ENCODE measurements around the gene PHC2. TPM values are rescaled to one million over a fixed set of nuclear protein-coding genes. Genes with fewer than 3 reads are reported as not detected.

The PHC2 gene
- polyA plus RNA-seq, 1 donor (not counting 4 experiments of a cell fraction or from before 2014, with no cell fraction given), result 51.7 TPM

GRCh38 chr1:33443080-33443704 is 12.3 kb upstream of the PHC2 start:
- H3K79me2 ChIP-seq (ENCODE audit: control insufficient read depth, insufficient read depth, low read length), result no peaks in the 10 kb centered on the region
- H3K27ac ChIP-seq (ENCODE audit: control insufficient read depth, insufficient read depth, low read length), result no peak overlapping the region
- peaks cover 56% of the 10 kb centered on the region for H3K4me1 ChIP-seq (ENCODE audit: control insufficient read depth, extremely low read depth, insufficient read depth, low read length)
- no peak for DNase-seq (ENCODE audit: low read depth, low spot score)
- no peaks in the 10 kb centered on the region for H3K9me3 ChIP-seq (ENCODE audit: control insufficient read depth, low read depth, low read length)
- no peaks in the 10 kb centered on the region for H3K9me1 ChIP-seq (ENCODE audit: control insufficient read depth, extremely low read depth, insufficient read depth, low read length)
- H3K4me2 ChIP-seq (ENCODE audit: control insufficient read depth, extremely low read depth, insufficient read depth, low read depth, low read length), result no peak overlapping the region
- no peak overlapping the region for H3K4me3 ChIP-seq (ENCODE audit: control insufficient read depth in 2 of 3, extremely low read depth in 1 of 3, insufficient read depth in 2 of 3, low read depth in 1 of 3, low read length in 3 of 3)
- TF ChIP-seq EZH2 (IDR thresholded peaks at IDR 0.05; ENCODE audit: low read length), result no peak
- TF ChIP-seq CTCF (optimal IDR thresholded peaks at IDR 0.05 in 1 of 3, IDR thresholded peaks at IDR 0.05 in 1 of 3, conservative IDR thresholded peaks at IDR 0.05 in 1 of 3; ENCODE audit: extremely low read depth in 1 of 3, insufficient read depth in 2 of 3, low read length in 3 of 3), result no peak
- dilution Hi-C loops (cut with MboI; ENCODE audit: extremely low pct_ligation_motif_present, low sequenced_read_pairs), result no loop called here
- H3K36me3 ChIP-seq (ENCODE audit: control insufficient read depth in 2 of 2, extremely low read depth in 1 of 2, insufficient read depth in 2 of 2, low read length in 2 of 2), result no peaks in the 10 kb centered on the region
- H3K27me3 ChIP-seq (ENCODE audit: control insufficient read depth, extremely low read depth, insufficient read depth, low read length), result no peaks in the 10 kb centered on the region
- no peaks in the 10 kb centered on the region for H4K20me1 ChIP-seq (ENCODE audit: control insufficient read depth, extremely low read depth, insufficient read depth, low read length)
- peak overlapping the region; percentile 4 for H2AFZ ChIP-seq (ENCODE audit: control insufficient read depth, low read length)
- peak; percentile 74 for FAIRE-seq
- H3K9ac ChIP-seq (ENCODE audit: control insufficient read depth, extremely low read depth, insufficient read depth, low read length), result no peak overlapping the region

- TF ChIP-seq CTCF (optimal IDR thresholded peaks at IDR 0.05 in 1 of 3, IDR thresholded peaks at IDR 0.05 in 1 of 3, conservative IDR thresholded peaks at IDR 0.05 in 1 of 3; ENCODE audit: extremely low read depth in 1 of 3, insufficient read depth in 2 of 3, low read length in 3 of 3) (no peak), EZH2 (IDR thresholded peaks at IDR 0.05; ENCODE audit: low read length) (no peak)
- DNase-seq (ENCODE audit: low read depth, low spot score) (no peak), FAIRE-seq (peak; percentile 66)
- Histone ChIP-seq H3K36me3 (ENCODE audit: control insufficient read depth in 2 of 2, extremely low read depth in 1 of 2, insufficient read depth in 2 of 2, low read length in 2 of 2) (no peaks in the 10 kb centered on the region), H3K27ac (ENCODE audit: control insufficient read depth, insufficient read depth, low read length) (no peak overlapping the region), H3K4me1 (ENCODE audit: control insufficient read depth, extremely low read depth, insufficient read depth, low read length) (peaks cover 56% of the 10 kb centered on the region), H2AFZ (ENCODE audit: control insufficient read depth, low read length) (no peak overlapping the region), H4K20me1 (ENCODE audit: control insufficient read depth, extremely low read depth, insufficient read depth, low read length) (no peaks in the 10 kb centered on the region), H3K4me2 (ENCODE audit: control insufficient read depth, extremely low read depth, insufficient read depth, low read depth, low read length) (no peak overlapping the region), H3K9me1 (ENCODE audit: control insufficient read depth, extremely low read depth, insufficient read depth, low read length) (no peaks in the 10 kb centered on the region), H3K9me3 (ENCODE audit: control insufficient read depth, low read depth, low read length) (no peaks in the 10 kb centered on the region), H3K27me3 (ENCODE audit: control insufficient read depth, extremely low read depth, insufficient read depth, low read length) (no peaks in the 10 kb centered on the region), H3K4me3 (ENCODE audit: control insufficient read depth in 2 of 3, extremely low read depth in 1 of 3, insufficient read depth in 2 of 3, low read depth in 1 of 3, low read length in 3 of 3) (no peak overlapping the region), H3K9ac (ENCODE audit: control insufficient read depth, extremely low read depth, insufficient read depth, low read length) (no peak overlapping the region), H3K79me2 (ENCODE audit: control insufficient read depth, insufficient read depth, low read length) (no peaks in the 10 kb centered on the region)
- dilution Hi-C loops (cut with MboI; ENCODE audit: extremely low pct_ligation_motif_present, low sequenced_read_pairs), result no loop called here
Measured at GRCh38 chr1:33442141-33442540, 11.2 kb upstream of the PHC2 start.
